ENCODE results near the gene CAPN9. TPM values are rescaled to one million over a fixed set of nuclear protein-coding genes. Genes with fewer than 3 reads are reported as not detected.

The CAPN9 gene
- total and polyA plus RNA-seq, 5 donors: 0.23 to 0.53 (median 0.28) TPM

DNA sequence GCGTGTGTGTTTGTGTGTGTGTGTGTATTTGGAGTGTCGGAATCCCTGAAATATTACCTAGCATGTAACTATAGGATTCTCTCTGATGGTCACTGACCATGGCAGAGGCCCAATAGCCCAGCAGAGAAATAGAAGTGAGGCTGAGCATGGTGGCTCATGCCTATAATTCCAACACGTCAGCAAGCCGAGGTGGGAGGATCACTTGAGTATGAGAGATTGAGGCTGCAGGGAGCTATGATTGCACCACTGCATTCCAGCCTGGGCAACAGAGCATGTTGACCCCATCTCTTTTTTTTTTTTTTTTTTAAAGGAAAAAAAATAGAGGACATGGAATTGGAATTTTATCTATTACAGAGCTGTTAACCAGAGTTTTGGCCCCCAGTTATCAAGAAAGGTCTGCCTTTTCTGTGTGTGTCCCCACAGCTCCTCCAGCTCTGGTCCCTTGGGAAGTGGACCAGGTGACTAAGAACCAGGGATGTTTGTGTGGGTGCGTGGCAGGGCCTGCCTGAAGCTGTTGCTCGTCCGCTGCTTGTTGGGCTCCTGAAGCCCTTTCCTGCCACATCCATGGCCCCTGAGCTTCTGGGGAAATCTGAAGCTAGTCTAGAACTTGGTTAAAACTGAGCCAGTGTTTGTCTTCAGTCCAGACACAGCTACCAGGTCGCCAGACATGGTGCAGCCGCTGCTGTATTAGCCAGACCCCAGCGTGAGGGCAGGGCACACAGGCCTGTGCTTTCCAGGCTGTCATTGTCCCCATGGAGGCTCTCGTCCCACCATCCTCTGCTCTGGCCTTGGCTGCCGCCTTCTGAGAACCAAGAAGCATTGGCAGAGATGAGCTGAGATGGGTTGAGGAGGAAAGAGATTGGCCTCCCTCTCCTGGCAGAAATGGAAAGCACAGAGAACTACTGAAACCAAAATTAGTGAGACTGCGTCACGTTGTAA is 25.5 kb downstream of the CAPN9 start:
- Histone ChIP-seq H3K4me1 (ENCODE audit: control insufficient read depth, insufficient read depth, low read length) (no peaks in the 10 kb centered on the region), H3K27ac (ENCODE audit: low read length) (peak overlapping the region; percentile 63), H3K9me3 (ENCODE audit: control insufficient read depth, low read length) (no peaks in the 10 kb centered on the region), H3K4me3 (ENCODE audit: low read length) (no peak overlapping the region), H3K27me3 (ENCODE audit: control insufficient read depth, insufficient read depth) (no peaks in the 10 kb centered on the region)
- peak; percentile 89 to 90 for ATAC-seq
- 38% methylated on average over 14 of the region's 14 CpGs for WGBS
- DNase-seq: peak; percentile 67 to 87 (median 82)
- intact Hi-C loops (cut with DNase I): loop anchor here in 1 of 4 donors (5.0 to 10.0 kb wide), 2 partner anchors 65 to 128 kb away; partner anchors contain the start of gene COG2

DNA sequence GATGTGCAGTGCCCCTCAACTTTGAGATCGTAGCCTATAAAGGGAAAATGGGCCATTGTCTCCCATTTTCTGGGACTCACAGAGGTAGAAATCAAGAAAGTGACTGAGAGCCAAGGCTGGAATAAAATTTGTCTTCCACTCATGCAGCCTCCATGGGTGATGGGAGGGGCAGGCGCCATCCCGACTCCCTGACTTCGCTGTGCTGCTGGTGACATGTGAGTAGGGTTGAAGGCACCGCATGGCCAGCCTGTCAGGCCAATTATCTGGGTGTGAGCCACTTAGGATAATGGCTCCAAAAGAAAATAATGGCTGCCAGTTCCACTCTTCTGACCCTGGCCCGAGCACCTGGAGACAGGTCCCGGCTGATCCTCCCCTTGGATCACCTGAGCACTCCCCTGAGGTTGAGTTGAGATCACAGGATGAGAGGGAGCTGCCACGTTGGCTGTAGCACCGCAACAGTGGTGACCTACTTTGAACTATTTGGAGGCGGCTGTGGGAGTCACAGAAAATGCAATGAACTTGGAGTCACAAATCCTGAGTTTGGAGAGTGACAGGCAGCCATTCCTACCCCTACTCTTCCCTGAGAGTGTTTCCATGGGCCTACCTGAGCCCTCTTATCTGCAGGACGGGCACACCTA is 26.3 kb downstream of the CAPN9 start:
- ATAC-seq: peak; percentile 20 to 27
- intact Hi-C loops (cut with DNase I): loop anchor here in 2 of 4 donors (2.0 to 10.0 kb wide), 3 partner anchors 66 to 131 kb away; partner anchors contain the start of gene COG2 (in 2 of the 2)
- 67% methylated on average over 11 of the region's 11 CpGs for WGBS
- no peaks in the 10 kb centered on the region for H3K9me3 ChIP-seq (ENCODE audit: control insufficient read depth, low read length)
- H3K4me1 ChIP-seq (ENCODE audit: control insufficient read depth, insufficient read depth, low read length): no peaks in the 10 kb centered on the region
- H3K27me3 ChIP-seq (ENCODE audit: control insufficient read depth, insufficient read depth): no peaks in the 10 kb centered on the region
- DNase-seq: no peak
- no peak overlapping the region for H3K4me3 ChIP-seq (ENCODE audit: low read length)
- no peak overlapping the region for H3K27ac ChIP-seq (ENCODE audit: low read length)

DNA sequence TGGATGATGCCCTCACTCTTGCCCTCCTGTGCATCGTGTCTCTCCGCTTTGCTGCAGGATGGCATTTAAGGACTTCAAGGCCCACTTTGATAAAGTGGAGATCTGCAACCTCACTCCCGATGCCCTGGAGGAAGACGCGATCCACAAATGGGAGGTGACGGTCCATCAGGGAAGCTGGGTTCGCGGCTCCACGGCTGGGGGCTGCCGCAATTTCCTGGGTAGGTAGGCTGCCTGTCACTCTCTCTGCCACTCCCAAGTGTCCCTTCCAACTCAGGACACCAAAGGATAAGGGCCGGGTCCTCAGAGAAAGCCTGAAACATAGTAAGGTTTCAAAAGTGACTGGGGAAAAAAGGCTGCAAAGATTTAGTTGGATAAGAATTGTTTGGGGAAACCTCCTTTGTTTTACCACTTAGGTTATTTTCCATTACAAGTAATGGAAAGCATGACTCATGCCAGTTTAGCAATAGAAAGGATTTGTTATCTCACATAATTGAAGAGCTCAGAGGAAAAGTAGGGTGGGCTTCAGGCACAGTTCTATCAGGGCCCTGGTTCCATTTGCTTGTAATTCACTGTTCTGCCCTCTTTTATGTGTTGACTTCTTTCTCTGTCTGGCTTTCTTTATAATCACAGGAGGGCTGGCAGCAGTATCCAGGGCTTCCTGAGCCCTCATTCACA is 31.9 kb downstream of the CAPN9 start:
- intact Hi-C loops (cut with DNase I): loop anchor here in 1 of 4 donors (10.0 kb wide), 1 partner anchor 134 kb away; the partner anchor contains the start of gene COG2
- Histone ChIP-seq H3K4me1 (ENCODE audit: control insufficient read depth, insufficient read depth, low read length) (no peaks in the 10 kb centered on the region), H3K9me3 (ENCODE audit: control insufficient read depth, low read length) (no peaks in the 10 kb centered on the region), H3K27ac (ENCODE audit: low read length) (no peak overlapping the region), H3K4me3 (ENCODE audit: low read length) (no peak overlapping the region), H3K27me3 (ENCODE audit: control insufficient read depth, insufficient read depth) (no peaks in the 10 kb centered on the region)
- 86% methylated on average over 11 of the region's 11 CpGs for WGBS
- no peak for DNase-seq
- no peak for ATAC-seq

DNA sequence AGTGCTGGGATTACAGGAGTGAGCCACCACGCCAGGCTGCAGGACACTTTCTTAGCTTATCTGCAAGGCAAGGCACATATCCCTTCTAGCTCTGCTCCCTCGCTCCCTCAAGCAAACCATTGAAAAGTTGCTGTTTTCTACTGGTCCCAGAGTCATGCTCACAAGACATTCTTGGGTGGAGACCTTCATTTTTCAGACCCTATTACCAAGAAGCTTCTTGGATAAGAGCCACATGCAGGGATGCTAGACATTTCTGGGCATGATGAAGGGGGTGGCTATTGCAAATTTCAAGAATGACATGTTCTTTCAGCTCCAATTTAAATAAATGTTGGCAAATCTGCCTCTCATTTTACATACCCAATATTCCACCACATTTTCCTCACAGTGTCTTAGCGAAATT is 33.9 kb downstream of the CAPN9 start:
- intact Hi-C loops (cut with DNase I): no loop called here
- Histone ChIP-seq H3K27ac (ENCODE audit: low read length) (no peak overlapping the region), H3K4me3 (ENCODE audit: low read length) (no peak overlapping the region), H3K27me3 (ENCODE audit: control insufficient read depth, insufficient read depth) (no peaks in the 10 kb centered on the region), H3K9me3 (ENCODE audit: control insufficient read depth, low read length) (no peaks in the 10 kb centered on the region), H3K4me1 (ENCODE audit: control insufficient read depth, insufficient read depth, low read length) (no peaks in the 10 kb centered on the region)
- 91% methylated on average over 3 of the region's 3 CpGs for WGBS
- ATAC-seq (no peak), DNase-seq (no peak)

DNA sequence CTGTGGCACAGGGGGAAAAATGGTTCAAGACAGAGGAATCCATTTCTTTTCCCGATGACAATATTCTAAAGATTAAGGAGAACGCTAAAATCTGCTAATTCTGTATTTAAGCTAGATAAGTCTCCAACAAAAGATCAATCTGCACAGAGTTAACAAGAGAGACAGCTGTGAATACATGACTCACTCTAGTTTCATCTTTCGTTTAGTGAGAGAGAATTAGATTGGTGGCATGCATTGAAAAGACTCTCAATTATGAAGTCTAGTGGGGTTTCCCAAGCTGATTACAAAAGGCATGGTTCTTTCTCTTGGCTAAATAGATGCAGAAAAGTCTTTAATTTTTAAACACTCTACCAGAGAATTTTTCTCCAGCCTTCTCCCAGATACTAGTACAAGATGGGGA is 34.4 kb downstream of the CAPN9 start:
- H3K9me3 ChIP-seq (ENCODE audit: control insufficient read depth, low read length): no peaks in the 10 kb centered on the region
- DNase-seq (no peak), ATAC-seq (no peak)
- WGBS: 67% methylated on average over 3 of the region's 3 CpGs
- no peak overlapping the region for H3K4me3 ChIP-seq (ENCODE audit: low read length)
- intact Hi-C loops (cut with DNase I): no loop called here
- no peak overlapping the region for H3K27ac ChIP-seq (ENCODE audit: low read length)
- no peaks in the 10 kb centered on the region for H3K27me3 ChIP-seq (ENCODE audit: control insufficient read depth, insufficient read depth)
- H3K4me1 ChIP-seq (ENCODE audit: control insufficient read depth, insufficient read depth, low read length): no peaks in the 10 kb centered on the region

DNA sequence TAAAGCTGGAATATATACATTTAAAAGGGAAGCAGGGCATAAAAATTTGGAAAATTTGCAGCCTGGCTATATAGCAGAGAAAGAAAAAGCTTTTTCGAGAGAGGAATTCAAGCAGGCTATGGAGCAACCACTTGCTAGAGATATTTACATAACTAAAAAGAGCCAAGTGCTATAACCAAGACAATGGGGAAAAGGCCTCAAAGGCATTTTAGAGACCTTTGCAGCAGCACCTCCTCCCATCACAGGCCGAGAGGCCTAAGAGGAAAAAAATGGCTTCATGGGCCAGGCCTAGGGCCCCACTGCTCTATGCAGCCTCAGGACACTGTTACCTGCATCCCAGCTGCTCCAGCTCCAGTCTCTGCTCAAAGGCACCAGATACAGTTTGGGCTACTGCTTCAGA is 37.0 kb downstream of the CAPN9 start:
- DNase-seq (no peak), ATAC-seq (no peak)
- no peak overlapping the region for H3K4me3 ChIP-seq (ENCODE audit: low read length)
- no peak overlapping the region for H3K27ac ChIP-seq (ENCODE audit: low read length)
- H3K4me1 ChIP-seq (ENCODE audit: control insufficient read depth, insufficient read depth, low read length): no peaks in the 10 kb centered on the region
- intact Hi-C loops (cut with DNase I): no loop called here
- H3K27me3 ChIP-seq (ENCODE audit: control insufficient read depth, insufficient read depth): no peaks in the 10 kb centered on the region
- H3K9me3 ChIP-seq (ENCODE audit: control insufficient read depth, low read length): no peaks in the 10 kb centered on the region
- 83% methylated on average over 2 of the region's 2 CpGs for WGBS

DNA sequence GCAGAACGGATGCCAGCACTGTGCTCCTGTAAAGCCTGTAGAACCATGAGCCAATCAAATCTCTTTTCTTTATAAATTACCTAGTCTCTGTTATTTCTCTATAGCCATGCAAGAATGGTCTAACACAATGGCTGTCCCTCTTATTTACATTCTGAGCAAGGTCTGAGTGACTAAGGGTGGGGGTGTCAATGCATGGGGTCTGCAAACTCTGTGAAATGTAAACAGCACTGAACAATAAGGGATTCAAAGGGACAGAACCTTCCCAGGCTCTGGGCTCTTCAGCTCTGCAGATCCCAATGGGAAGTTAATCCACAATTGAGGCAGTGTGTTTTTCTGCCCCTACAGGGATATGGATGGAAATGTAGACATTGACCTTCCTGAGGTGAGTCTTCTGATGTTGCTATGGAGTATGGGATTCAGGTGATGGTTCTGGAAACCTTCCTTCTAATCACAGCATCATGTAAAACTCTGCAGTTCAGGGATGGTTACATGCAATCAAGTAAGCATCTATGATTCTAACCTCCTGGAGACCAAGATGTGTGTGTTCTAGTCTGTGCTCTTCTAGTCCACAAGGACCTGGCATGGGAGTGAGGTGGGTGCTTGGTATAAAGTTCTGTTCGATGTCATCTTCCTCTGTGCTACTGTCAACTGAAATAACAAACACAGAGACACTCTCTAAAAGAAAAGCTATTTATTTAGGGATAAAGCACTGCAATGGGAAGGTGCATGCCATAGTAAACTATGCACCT is 38.6 kb downstream of the CAPN9 start:
- Histone ChIP-seq H3K27me3 (ENCODE audit: control insufficient read depth, insufficient read depth) (no peaks in the 10 kb centered on the region), H3K4me3 (ENCODE audit: low read length) (no peak overlapping the region), H3K27ac (ENCODE audit: low read length) (no peak overlapping the region), H3K9me3 (ENCODE audit: control insufficient read depth, low read length) (no peaks in the 10 kb centered on the region), H3K4me1 (ENCODE audit: control insufficient read depth, insufficient read depth, low read length) (no peaks in the 10 kb centered on the region)
- ATAC-seq: no peak
- DNase-seq: no peak
- intact Hi-C loops (cut with DNase I): no loop called here
- 84% methylated on average over 2 of the region's 2 CpGs for WGBS

DNA sequence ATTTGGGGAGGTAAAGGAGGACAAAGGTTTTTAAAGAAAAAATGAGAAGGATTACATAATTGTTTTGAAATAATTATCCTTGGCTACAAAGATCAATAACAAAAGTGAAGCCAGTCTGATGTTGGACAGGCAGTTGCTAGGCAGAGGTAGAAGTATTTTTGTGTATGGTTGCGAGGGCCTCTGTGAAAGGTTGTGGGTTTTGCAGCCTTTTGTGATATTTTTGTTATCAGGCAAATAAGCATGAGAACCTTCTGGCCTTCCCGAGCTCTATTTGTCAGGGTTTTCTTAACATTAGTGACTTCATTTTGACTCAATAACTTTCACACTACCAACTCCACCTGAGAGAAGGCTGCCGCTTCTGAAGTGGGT is 39.2 kb downstream of the CAPN9 start:
- DNase-seq (no peak), ATAC-seq (no peak)
- intact Hi-C loops (cut with DNase I): no loop called here
- Histone ChIP-seq H3K4me3 (ENCODE audit: low read length) (no peak overlapping the region), H3K27ac (ENCODE audit: low read length) (no peak overlapping the region), H3K9me3 (ENCODE audit: control insufficient read depth, low read length) (no peaks in the 10 kb centered on the region), H3K27me3 (ENCODE audit: control insufficient read depth, insufficient read depth) (no peaks in the 10 kb centered on the region), H3K4me1 (ENCODE audit: control insufficient read depth, insufficient read depth, low read length) (no peaks in the 10 kb centered on the region)
- 85% methylated on average over 3 of the region's 3 CpGs for WGBS

DNA sequence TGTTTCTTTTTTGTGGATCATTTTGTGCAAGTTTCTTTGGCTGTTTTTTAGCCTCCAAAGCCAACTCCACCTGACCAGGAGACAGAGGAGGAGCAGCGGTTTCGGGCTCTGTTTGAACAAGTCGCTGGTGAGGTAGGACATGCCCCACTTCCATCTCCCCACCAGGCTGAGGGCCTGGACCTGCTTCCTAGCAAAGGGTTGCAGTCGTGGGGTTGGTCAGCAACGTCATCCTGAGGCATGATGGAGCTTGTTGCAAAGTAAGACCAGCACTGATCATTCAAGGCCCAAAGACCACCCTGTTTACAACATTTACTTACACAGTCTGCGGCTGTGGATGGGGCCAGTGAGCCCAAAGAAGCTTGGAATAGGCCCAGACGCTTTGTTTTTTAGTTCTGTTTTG is 40.3 kb downstream of the CAPN9 start:
- WGBS: 88% methylated on average over 7 of the region's 7 CpGs
- no peak for DNase-seq
- Histone ChIP-seq H3K27me3 (ENCODE audit: control insufficient read depth, insufficient read depth) (no peaks in the 10 kb centered on the region), H3K4me3 (ENCODE audit: low read length) (no peak overlapping the region), H3K9me3 (ENCODE audit: control insufficient read depth, low read length) (no peaks in the 10 kb centered on the region), H3K4me1 (ENCODE audit: control insufficient read depth, insufficient read depth, low read length) (no peaks in the 10 kb centered on the region), H3K27ac (ENCODE audit: low read length) (no peak overlapping the region)
- no peak for ATAC-seq
- intact Hi-C loops (cut with DNase I): no loop called here

DNA sequence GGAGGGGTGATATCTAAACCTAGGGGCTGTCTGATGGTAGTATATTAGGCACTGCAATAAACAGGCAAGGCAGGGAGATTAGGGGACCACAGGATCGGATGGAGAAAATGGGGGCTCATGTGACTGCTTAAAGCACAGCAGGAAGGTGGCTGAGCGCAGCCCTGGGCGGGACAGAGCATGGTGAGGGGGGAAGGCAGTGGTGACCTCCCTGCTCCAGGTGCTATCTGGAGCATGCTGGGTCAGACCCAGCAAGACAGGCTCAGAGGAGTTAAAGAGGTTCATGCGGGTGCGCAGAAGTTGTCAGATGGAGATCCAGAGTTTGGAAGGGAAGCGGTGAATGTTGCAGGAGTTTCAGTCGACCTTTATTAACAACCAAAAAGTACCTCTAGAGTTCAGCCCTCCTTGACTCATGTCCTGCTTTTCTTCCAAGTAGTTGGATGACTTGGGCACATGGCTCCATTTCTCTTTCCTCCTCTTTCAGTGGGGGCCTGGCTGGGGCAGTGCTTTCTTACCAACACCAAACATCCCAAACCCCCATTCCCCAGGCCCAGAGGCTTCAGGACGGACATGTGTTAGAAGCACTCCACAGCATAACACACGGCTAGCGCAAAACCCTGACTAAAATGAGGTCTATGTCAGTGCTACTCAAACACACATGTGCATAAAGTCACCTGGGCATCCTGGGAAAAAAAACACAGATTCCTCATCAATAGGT is 41.5 kb downstream of the CAPN9 start:
- Histone ChIP-seq H3K4me3 (ENCODE audit: low read length) (no peak overlapping the region), H3K9me3 (ENCODE audit: control insufficient read depth, low read length) (no peaks in the 10 kb centered on the region), H3K4me1 (ENCODE audit: control insufficient read depth, insufficient read depth, low read length) (no peaks in the 10 kb centered on the region), H3K27ac (ENCODE audit: low read length) (no peak overlapping the region), H3K27me3 (ENCODE audit: control insufficient read depth, insufficient read depth) (no peaks in the 10 kb centered on the region)
- intact Hi-C loops (cut with DNase I): no loop called here
- 95% methylated on average over 10 of the region's 10 CpGs for WGBS
- ATAC-seq (no peak), DNase-seq (no peak)
